ENCODE data around the gene FBXL22.

FBXL22 gene

GRCh38 chr15:63597821-63598220 is 634 bp downstream of the FBXL22 start:
- peak overlapping the region; percentile 83 for H3K27ac ChIP-seq
- no peak for DNase-seq (ENCODE audit: low spot score)
- ChIA-PET POLR2A (ENCODE audit: low non-redundant PET) (no interaction called here), CTCF (no interaction called here)
- no peak for TF ChIP-seq CTCF (conservative IDR thresholded peaks at IDR 0.05; ENCODE audit: low read depth)

GRCh38 chr15:63598473-63599400 is 1.6 kb downstream of the FBXL22 start:
- CTCF ChIA-PET = interaction anchor here (0.6 to 2.1 kb wide), 8 partner anchors 10 to 1182 kb away, joined by 3 to 21 read pairs (median 3); no protein-coding TSS in a partner anchor
- peak overlapping the region; percentile 83 for H3K27ac ChIP-seq
- POLR2A ChIA-PET (ENCODE audit: low non-redundant PET) = interaction anchor here (0.6 to 0.8 kb wide), 3 partner anchors 93 to 238 kb away, joined by 3 to 6 read pairs (median 3); no protein-coding TSS in a partner anchor
- TF ChIP-seq CTCF (conservative IDR thresholded peaks at IDR 0.05; ENCODE audit: low read depth) = no peak
- DNase-seq (ENCODE audit: low spot score) = no peak

GRCh38 chr15:63599401-63600000 is 2.3 kb downstream of the FBXL22 start:
- peak overlapping the region; percentile 83 for H3K27ac ChIP-seq
- ChIA-PET POLR2A (ENCODE audit: low non-redundant PET) (interaction anchor here (0.6 to 0.8 kb wide), 3 partner anchors 93 to 239 kb away, joined by 3 to 6 read pairs (median 3); no protein-coding TSS in a partner anchor), CTCF (interaction anchor here (0.6 to 2.1 kb wide), 9 partner anchors 11 to 309 kb away, joined by 3 to 21 read pairs (median 3); no protein-coding TSS in a partner anchor)
- TF ChIP-seq CTCF (conservative IDR thresholded peaks at IDR 0.05; ENCODE audit: low read depth) = peak; percentile 80
- DNase-seq (ENCODE audit: low spot score) = peak; percentile 68

- ChIA-PET CTCF (interaction anchor here (0.8 to 2.1 kb wide), 6 partner anchors 11 to 138 kb away, joined by 3 to 21 read pairs (median 3); no protein-coding TSS in a partner anchor), POLR2A (ENCODE audit: low non-redundant PET) (interaction anchor here (0.8 kb wide), 1 partner anchor 116 kb away, joined by 3 read pairs; no protein-coding TSS in a partner anchor)
- peak overlapping the region; percentile 83 for H3K27ac ChIP-seq
- no peak for TF ChIP-seq CTCF (conservative IDR thresholded peaks at IDR 0.05; ENCODE audit: low read depth)
- no peak for DNase-seq (ENCODE audit: low spot score)
Observed at GRCh38 chr15:63600001-63600615, 2.9 kb downstream of the FBXL22 start.

- ChIA-PET CTCF (interaction anchor here (1.1 to 2.1 kb wide), 3 partner anchors 11 to 134 kb away, joined by 3 to 21 read pairs (median 3); no protein-coding TSS in a partner anchor), POLR2A (ENCODE audit: low non-redundant PET) (interaction anchor here (0.6 kb wide), 1 partner anchor 322 kb away, joined by 3 read pairs; no protein-coding TSS in a partner anchor)
- DNase-seq (ENCODE audit: low spot score) = peak; percentile 87
- H3K27ac ChIP-seq = peak overlapping the region; percentile 83
- peak; percentile 39; the same call in 1 of the 2 replicates for TF ChIP-seq CTCF (conservative IDR thresholded peaks at IDR 0.05; ENCODE audit: low read depth)
Observed at GRCh38 chr15:63600616-63601025, 3.4 kb downstream of the FBXL22 start.

Measured in RWPE1 (cell line).